GM21737 (cell line): ENCODE measurements around the gene PDCD7.
"Not testable (repeated sequence)": the region's sequence is repeated elsewhere in the genome, so short reads cannot be mapped to it uniquely, and the experiment has no call there.

Experiments
- ATAC-seq: cut with Tn5 transposase; IDR thresholded peaks from one replicate; pipeline ENCODE4 v1.9.1; 2021; ENCODE audit warnings: mild to moderate bottlenecking, moderate library complexity; ENCODE audit not compliant: unreplicated experiment

PDCD7 gene, protein sequence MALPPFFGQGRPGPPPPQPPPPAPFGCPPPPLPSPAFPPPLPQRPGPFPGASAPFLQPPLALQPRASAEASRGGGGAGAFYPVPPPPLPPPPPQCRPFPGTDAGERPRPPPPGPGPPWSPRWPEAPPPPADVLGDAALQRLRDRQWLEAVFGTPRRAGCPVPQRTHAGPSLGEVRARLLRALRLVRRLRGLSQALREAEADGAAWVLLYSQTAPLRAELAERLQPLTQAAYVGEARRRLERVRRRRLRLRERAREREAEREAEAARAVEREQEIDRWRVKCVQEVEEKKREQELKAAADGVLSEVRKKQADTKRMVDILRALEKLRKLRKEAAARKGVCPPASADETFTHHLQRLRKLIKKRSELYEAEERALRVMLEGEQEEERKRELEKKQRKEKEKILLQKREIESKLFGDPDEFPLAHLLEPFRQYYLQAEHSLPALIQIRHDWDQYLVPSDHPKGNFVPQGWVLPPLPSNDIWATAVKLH

DNA sequence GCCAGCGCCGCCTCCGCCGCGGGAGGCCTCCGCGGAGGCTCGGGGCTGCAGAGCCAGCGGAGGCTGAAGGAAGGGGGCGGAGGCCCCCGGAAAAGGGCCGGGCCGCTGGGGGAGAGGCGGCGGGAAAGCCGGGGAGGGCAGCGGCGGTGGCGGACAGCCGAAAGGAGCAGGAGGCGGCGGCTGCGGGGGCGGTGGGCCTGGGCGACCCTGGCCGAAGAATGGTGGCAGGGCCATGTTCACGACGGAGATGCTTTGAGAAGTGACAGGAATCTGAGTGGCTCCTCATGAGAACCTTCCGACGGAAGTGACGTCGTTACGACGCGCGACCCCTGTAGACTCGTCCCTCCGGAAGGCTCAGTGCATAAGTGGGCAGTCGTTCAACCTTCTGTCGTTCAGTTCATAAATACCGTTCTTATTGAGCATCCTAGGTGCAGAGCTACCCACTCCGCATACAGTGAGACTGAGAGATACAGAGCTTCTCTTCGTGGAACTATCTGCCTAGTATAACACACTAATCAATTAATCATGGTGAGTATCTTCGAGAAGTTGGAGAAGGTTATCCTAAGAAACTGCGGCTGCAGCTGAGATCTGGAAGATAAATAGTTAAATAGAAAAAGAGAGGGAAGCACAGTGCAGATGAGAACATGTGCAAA lies at the start of gene PDCD7:
Gene PDCD7, minus strand, starts transcription at position 261 of the 653 bp plus-strand sequence. Its CDS starts 27 bp downstream, at position 234.
- peak; percentile 85 for ATAC-seq

DNA sequence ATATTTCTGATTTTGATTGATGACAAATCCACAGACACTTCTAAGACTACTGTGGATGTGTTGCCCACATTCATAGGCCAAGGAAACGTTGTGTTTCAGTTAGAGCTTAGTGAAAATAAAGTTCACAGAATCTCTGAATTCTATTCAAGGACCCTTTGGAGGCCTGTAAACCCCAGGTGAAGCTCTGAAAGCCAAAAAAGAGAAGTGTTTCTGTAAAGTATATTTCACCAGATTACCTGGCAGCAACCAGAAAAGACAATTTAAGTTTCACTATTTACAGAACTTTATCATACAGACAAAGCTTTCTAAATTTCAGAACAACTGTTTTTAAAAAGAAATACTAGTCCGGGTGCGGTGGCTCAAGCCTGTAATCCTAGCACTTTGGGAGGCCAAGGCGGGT lies 48.9 kb upstream of the PDCD7 start:
- ATAC-seq: no peak

DNA sequence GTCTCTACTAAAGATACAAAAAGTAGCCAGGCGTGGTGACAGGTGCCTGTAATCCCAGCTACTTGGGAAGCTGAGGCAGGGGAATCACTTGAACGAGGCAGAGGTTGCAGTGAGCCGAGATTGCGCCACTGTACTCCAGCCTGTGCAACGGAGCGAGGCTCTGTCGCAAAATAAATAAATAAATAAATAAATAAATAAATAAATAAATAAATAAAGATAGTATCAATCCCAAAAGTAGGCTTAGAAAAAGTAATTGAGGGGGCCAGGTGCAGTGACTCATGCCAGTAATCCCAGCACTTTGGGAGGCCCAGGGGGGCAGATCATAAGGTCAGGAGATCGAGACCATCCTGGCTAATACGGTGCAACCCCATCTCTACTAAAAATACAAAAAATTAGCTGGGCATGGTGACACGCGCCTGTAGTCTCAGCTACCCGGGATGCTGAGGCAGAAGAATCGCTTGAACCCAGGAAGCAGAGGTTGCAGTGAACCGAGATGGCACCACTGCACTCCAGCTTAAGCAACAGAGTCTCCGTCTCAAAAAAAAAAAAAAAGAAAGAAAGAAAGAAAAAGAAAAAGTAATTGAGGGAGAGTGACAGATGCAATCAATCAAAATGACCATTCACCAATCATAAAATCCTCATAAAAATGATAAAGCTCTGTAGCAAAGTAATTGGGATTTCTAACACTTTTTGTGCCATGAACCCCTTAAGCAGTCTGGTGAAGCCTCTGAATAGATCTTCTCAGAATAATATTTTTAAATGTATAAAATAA lies 48.2 kb upstream of the PDCD7 start:
- not testable (repeated sequence) for ATAC-seq

DNA sequence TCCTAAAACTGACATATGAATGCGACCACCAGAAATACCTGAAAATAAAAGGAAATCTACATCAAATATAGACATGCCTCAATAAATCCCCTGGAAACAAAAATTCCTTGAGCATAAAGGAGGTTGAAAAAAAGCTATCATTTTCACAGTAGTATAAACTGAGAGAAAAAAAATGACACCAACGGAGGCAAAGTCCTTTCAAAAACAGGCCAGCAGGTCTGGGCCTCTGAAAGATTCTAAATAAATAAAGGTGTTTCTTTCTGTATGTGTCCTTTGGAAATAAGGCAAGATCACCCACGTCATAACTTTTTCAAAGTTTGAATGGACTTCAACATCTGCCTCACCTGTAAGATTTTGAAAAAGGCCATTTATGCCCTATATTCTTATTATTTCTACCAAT lies 46.6 kb upstream of the PDCD7 start:
- ATAC-seq: no peak

DNA sequence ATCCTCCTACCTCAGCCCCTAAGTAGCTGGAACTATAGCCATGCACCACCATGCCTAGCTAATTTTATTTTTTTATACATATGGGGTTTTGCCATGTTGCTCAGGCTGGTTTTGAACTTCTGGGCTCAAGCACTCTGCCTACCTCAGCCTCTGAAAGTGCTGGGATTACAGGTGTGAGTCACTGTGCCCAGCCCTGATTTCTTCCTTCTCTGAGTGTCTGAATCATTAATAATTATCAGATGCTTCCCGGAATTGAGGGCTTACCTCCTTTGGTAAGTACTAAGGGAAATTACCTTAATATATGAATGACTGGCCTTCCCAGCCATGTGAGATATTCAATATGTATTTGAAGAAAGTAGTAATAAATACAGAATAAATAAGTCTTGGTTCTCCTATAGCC lies 44.3 kb upstream of the PDCD7 start:
- ATAC-seq: no peak

DNA sequence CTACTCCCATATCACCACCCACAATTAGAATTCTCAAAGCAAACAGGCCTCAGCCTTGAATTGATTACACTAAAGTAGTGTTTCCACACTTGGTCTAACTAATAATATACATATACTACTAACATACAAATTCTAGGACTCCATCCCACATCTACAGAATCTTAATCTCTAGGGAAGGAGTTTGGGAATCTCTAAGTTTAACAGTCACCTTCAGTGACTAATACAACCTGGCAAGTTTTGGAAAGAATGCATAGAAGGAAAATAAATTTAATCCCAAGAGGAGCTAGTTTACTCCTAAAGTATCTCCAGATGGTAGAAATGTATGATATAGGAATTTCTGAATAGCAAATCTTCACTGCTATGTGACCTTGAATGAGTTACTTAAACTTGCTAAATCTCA lies 42.4 kb upstream of the PDCD7 start:
- no peak for ATAC-seq

DNA sequence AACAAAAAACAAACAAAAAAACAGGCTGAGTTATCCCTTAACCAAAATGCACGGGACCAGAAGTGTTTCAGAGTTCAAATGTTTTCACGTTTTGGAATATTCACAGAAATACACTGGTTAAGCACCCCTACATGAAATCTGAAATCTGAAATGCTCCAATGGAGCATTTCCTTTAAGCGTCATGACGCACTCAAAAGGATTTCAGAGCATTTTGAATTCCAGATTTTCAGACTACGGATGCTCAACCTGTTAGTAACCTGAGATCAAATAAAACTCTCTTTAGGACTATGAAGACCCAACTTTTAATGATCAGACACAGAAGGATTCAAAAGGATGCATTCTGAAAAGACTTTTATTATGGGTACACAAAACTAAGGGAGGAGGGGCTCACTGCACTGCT lies 41.9 kb upstream of the PDCD7 start:
- no peak for ATAC-seq

DNA sequence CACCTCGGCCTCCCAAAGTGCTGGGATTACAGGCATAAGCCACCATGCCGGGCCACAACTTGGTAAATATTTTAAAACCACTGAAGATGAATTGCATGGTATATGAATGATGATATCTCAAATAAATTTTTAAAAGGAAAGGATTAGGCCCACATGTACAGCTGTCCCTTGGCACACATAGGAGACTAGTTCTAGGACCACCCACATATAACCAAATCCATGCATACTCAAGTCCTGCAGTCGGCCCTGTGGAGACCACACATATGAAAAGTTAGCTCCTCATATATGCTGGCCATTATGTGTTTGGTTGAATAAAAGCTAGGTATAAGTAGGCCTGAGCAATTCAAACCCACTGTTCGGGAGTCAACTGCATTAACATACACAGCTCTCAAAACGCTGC lies 40.9 kb upstream of the PDCD7 start:
- ATAC-seq: no peak

DNA sequence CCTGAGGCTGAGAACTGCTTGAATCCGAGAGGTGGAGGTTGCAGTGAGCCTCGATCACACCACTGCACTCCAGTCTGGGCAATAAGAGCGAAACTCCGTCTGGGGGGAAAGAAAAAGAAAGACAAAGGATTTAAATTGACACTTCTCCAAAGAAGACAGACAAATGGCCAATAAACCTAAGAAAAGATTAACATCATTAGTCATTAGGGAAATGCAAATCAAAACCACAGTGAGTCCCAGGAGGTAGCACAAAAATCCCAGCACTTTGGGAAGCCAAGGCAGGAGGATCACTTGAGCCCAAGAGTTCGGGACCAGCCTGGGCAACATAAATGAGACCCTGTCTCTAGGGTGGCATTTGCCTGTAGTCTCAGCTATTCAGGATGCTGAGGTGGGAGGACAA lies 38.9 kb upstream of the PDCD7 start:
- ATAC-seq: no peak

DNA sequence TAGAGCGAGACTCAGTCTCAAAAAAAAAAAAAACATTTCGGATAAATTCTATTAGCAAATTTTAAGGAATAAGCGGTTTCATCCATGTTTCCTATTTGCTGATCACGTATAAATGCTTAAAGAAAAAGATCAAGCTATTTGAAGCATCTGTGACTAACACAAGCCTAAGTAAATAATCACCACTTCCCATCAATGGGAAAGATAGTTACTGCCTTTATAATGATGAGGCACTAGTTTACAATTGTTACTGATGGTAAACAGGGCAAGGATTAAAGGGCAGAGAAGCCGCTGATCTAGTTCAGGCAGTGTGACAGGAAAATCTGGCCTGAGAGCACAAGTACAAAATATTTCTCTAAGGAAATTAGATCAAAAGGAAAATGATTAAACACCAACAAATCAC lies 37.8 kb upstream of the PDCD7 start:
- no peak for ATAC-seq

DNA sequence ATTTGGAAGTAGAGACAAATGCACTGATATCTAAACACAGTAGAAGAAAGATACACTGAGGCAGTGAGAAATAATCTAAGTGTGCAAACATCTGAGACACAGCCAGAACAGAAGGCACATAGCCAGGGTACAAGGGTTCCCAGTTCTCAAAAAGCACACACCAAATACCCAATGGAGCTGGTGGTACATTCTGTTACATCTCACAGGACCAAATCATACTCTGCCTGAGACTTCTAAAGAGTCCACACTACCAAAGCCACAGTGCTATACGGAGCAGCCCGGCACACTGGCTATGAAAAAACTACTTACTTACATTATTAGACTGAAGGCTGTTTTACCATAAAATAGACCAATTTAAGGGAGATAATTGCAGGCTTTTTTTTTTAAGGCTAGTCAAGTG lies 32.3 kb upstream of the PDCD7 start:
- no peak for ATAC-seq

DNA sequence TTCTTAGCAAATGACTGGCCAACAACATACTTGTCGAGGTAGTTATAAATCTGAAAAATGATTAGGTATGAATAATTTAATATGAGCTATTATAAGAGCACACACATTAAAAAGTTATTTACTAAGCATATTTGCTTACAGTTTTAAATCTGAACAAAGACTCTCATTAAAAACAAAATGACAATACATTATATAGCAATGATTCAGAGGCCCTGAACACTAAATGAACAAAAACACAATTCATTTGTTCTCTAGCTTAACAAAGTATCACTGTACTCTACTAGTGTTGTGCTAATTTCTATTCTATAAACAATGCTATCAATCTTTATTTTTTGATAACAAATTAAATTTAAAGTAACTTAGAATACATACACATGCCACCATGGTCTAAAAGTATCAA lies 30.5 kb upstream of the PDCD7 start:
- no peak for ATAC-seq

DNA sequence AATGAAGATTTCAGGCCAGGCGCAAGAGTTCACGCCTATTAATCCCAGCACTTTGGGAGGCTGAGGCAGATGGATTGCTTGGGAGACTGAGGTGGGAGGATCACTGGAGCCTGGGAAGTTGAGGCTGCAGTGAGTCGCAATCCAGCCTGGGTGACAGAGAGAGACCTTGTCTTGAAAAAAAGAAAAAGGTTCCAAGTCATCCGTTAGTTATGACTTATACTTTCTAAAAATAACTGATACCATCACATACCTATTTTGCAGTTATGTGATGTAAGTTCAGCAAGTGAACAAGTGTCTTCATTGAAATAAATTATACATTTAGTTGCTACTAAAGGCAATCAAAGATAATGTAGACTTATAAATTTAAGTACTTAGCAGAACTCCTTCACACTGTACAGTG lies 29.4 kb upstream of the PDCD7 start:
- no peak for ATAC-seq

DNA sequence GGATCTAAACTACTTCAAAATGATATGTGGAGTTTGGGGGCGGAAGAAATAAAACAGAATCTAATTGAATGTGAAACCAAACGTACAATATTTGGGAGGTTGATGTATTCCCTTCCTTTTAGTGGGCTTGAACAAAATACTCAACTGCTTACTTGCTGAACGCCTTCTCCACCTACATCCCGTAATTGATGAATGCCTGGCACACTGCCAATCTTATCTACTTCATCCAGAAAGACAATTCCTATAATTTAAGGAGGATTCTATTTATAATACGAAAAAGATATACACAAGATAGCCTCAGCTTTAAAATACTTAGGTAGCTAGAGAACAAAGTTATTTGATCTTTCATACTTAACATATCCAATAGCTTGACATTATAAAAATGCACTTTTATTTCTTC lies 23.1 kb upstream of the PDCD7 start:
- no peak for ATAC-seq

DNA sequence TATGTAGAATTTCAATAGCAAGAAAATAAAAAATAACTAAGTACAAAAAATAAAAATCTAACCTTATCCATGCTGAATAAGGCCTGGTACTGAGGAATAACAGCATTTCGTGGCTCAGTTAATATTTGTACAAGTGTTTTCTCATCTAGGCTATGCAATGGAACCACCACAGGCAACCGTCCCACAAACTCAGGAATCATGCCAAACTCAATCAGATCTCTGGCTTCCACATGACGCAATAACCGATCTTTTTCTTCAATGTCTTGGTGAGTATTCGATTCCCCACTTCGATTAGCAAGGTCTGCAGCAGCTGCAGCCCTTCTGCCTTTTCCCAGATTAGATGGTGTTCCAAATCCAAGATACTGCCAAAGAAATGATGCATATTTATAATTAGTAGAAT lies 21.1 kb upstream of the PDCD7 start:
- no peak for ATAC-seq

DNA sequence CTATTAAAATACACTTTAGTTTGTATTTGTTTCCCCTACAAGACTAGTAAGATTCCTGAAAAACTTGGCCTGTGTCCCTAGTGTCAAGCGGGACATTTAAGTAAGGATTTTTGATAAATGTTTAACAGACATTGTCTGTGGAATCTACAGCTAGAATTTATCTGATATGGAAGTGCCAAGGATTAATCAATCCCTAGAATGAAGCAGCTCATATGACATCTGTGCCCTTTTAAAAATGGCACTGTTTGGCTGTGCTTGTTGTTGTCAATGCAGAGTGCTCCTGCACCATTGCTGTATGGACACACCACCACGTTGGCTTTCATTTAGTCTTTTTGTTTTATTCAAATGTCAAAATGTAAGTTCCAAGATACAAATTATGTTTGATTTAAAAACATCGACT lies 14.3 kb upstream of the PDCD7 start:
- ATAC-seq: no peak

DNA sequence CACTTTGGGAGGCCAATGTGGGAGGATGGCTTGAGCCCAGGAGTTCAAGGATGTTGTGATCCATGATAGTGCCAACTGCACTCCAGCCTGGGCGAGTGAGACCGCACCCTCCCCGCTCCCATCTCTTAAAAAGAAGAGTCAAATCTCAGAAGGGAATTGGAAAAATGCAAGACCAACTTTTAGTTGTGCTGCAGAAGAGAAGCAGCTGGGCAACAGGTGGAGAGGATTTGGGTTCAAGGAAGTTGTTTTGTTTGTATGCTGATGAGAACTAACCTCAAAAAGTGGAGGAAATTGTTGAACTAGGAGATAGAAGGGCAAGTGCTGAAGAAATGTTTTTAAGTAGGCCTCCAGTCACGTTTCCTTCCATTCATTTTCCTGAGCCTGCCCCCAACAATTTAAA lies 12.8 kb upstream of the PDCD7 start:
- ATAC-seq: no peak

DNA sequence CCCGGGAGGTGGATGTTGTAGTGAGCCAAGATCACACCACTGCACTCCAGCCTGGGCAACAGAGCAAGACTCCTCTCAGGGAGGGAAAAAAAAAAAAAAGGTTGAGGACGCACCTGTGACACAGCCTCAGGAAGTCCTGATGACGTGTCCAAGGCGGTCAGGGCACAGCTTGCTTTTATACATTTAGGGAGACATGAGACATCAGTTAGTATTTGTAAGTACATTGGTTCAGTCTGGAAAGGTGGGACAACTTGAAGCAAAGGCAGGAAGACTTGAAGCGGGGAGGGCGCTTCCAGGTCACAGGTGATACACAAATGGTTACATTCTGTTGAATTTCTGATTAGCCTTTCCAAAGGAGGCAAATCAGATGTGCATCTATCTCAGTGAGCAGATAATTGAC lies 5.0 kb upstream of the PDCD7 start:
- not testable (repeated sequence) for ATAC-seq

DNA sequence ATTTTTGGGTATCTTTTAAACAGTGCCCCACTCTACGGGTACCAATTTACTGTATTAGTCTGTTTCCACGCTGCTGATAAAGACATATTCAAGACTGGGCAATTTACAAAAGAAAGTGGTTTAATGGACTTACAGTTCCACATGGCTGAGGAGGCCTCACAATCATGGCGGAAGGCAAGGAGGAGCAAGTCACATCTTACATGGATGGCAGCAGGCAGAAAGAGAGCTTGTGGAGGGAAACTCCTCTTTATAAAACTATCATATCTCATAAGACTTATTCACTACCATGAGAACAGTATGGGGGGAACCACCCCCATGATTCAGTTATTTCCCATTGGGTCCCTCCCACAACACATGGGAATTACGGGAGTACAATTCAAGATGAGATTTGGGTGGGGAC lies 4.3 kb upstream of the PDCD7 start:
- ATAC-seq: not testable (repeated sequence)

DNA sequence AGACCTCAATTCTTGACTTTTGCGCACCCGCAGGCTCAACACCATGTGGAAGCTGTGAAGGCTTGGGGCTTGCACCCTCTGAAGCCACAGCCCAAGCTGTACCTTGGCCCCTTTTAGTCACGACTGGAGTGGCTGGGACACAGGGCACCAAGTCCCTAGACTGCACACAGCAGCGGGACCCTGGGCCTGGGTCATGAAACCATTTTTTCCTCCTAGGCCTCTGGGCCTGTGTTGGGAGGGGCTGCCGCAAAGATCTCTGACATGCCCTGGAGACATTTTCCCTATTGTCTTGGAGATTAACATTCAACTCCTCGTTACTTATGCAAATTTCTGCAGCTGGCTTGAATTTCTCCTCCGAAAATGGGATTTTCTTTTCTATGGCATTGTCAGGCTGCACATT lies 3.5 kb upstream of the PDCD7 start:
- ATAC-seq: not testable (repeated sequence)

DNA sequence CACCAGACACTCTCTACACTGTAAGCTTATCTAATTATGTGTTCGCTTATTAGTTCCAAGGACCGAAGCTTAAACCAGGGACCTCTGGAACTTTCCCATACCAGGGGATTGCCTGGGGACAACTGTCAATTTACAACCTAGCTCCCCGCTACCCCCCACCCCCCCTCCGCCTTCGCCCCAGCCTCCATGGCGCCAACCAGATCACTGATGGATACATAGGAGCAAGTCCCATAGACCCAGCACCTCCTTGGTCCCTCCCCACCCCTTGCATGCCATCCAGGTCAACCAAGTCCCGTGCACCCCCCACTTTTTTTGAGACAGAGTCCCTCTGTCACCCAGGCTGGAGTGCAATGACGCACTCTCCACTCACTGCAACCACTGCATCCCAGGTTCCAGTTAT lies 930 bp upstream of the PDCD7 start:
- no peak for ATAC-seq
